ENCODE data around the gene SPATA3. TPM values are rescaled to one million over a fixed set of nuclear protein-coding genes. Genes with fewer than 3 reads are reported as not detected.

SPATA3 gene
- total RNA-seq, 2 experiments from 2014 or later, result not detected

DNA sequence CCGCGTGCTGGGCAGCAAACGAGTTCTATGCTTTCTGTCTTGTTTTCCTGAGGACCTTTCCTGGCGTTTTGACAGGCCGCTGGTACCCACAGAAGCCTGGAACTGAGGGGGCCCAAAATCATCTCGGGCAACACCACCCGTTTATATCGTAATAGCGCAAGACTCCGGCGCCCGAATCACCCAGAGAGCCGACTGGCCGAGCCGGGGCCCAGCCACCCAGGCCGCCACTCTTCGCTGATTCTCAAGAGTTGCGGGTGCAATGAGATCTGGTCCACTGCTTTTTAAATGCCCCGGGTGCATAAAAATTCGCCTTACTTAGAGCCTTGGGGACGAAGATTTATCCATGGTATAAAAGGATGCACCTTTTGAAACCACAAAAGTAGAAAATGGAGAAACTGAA is 6.2 kb upstream of the SPATA3 start:
- Histone ChIP-seq H3K9me3 (ENCODE audit: control insufficient read depth in 1 of 2, insufficient read depth in 1 of 2, low read length in 2 of 2) (no peaks in the 10 kb centered on the region), H3K27me3 (ENCODE audit: control insufficient read depth in 1 of 2, insufficient read depth in 2 of 2, low read length in 2 of 2) (peaks cover 8 to 10% of the 10 kb centered on the region in 2 experiments), H3K4me3 (ENCODE audit: low read length) (no peak overlapping the region), H3K27ac (ENCODE audit: low read depth in 1 of 2, low read length in 2 of 2) (no peak overlapping the region), H3K4me1 (ENCODE audit: insufficient read depth, low read length) (peaks cover 22% of the 10 kb centered on the region), H3K36me3 (ENCODE audit: insufficient read depth, low read length) (no peaks in the 10 kb centered on the region)
- TF ChIP-seq, protein P1, sequence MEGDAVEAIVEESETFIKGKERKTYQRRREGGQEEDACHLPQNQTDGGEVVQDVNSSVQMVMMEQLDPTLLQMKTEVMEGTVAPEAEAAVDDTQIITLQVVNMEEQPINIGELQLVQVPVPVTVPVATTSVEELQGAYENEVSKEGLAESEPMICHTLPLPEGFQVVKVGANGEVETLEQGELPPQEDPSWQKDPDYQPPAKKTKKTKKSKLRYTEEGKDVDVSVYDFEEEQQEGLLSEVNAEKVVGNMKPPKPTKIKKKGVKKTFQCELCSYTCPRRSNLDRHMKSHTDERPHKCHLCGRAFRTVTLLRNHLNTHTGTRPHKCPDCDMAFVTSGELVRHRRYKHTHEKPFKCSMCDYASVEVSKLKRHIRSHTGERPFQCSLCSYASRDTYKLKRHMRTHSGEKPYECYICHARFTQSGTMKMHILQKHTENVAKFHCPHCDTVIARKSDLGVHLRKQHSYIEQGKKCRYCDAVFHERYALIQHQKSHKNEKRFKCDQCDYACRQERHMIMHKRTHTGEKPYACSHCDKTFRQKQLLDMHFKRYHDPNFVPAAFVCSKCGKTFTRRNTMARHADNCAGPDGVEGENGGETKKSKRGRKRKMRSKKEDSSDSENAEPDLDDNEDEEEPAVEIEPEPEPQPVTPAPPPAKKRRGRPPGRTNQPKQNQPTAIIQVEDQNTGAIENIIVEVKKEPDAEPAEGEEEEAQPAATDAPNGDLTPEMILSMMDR (IDR thresholded peaks at IDR 0.05), result no peak
- Mint-ChIP-seq H3K27ac (no peak overlapping the region), H3K36me3 (ENCODE audit: low read depth) (no peaks in the 10 kb centered on the region), H3K9me3 (no peaks in the 10 kb centered on the region), H3K27me3 (peaks cover 38% of the 10 kb centered on the region), H3K4me3 (no peak overlapping the region), H3K4me1 (ENCODE audit: low read depth) (peaks cover 16% of the 10 kb centered on the region)
- ChIA-PET CTCF (interaction anchor here (1.6 kb wide), 1 partner anchor 165 kb away, joined by 4 read pairs; no protein-coding TSS in a partner anchor), POLR2A (no interaction called here)
- ATAC-seq (ENCODE audit: poor library complexity) (no peak), DNase-seq (no peak)
- intact Hi-C loops (cut with DNase I, micrococcal nuclease), result no loop called here

- ChIA-PET POLR2A (no interaction called here), CTCF (no interaction called here)
- Histone ChIP-seq H3K4me3 (ENCODE audit: low read length) (no peak overlapping the region), H3K36me3 (ENCODE audit: insufficient read depth, low read length) (no peaks in the 10 kb centered on the region), H3K4me1 (ENCODE audit: insufficient read depth, low read length) (peaks cover 16% of the 10 kb centered on the region), H3K27ac (ENCODE audit: low read depth in 1 of 2, low read length in 2 of 2) (no peak overlapping the region), H3K27me3 (ENCODE audit: control insufficient read depth in 1 of 2, insufficient read depth in 2 of 2, low read length in 2 of 2) (peaks cover 8 to 10% of the 10 kb centered on the region in 2 experiments), H3K9me3 (ENCODE audit: control insufficient read depth in 1 of 2, insufficient read depth in 1 of 2, low read length in 2 of 2) (no peaks in the 10 kb centered on the region)
- intact Hi-C loops (cut with DNase I, micrococcal nuclease), result no loop called here
- no peak overlapping the region for H3K27ac Mint-ChIP-seq
- peaks cover 10% of the 10 kb centered on the region for H3K4me1 Mint-ChIP-seq (ENCODE audit: low read depth)
- H3K4me3 Mint-ChIP-seq, result no peak overlapping the region
- no peaks in the 10 kb centered on the region for H3K9me3 Mint-ChIP-seq
- no peak for DNase-seq
- TF ChIP-seq, protein P1 (IDR thresholded peaks at IDR 0.05), result no peak
- no peak for ATAC-seq (ENCODE audit: poor library complexity)
- no peaks in the 10 kb centered on the region for H3K36me3 Mint-ChIP-seq (ENCODE audit: low read depth)
- H3K27me3 Mint-ChIP-seq, result peaks cover 42% of the 10 kb centered on the region
These were observed 5.6 kb upstream of the SPATA3 start for GRCh38 chr2:230990131-230990898.

DNA sequence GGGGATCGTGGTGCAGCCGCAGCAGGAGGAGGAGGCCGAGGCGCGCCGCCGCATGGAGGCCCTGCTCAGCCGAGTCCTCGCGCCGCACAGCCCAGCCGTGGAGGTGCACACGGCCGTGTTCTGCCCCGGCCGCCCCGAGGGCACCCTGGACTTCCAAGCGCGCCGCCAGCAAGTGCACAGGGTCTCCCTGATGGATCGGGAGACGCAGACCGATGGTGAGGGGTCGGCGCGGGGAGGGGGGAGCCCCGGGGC is 5.1 kb upstream of the SPATA3 start:
- ChIA-PET CTCF (no interaction called here), POLR2A (no interaction called here)
- intact Hi-C loops (cut with DNase I, micrococcal nuclease), result no loop called here
- no peak for DNase-seq
- Mint-ChIP-seq H3K36me3 (ENCODE audit: low read depth) (no peaks in the 10 kb centered on the region), H3K4me1 (ENCODE audit: low read depth) (peaks cover 9% of the 10 kb centered on the region), H3K9me3 (no peaks in the 10 kb centered on the region), H3K27ac (no peak overlapping the region), H3K27me3 (peaks cover 44% of the 10 kb centered on the region), H3K4me3 (no peak overlapping the region)
- no peak overlapping the region for H3K4me3 ChIP-seq (ENCODE audit: low read length)
- no peaks in the 10 kb centered on the region for H3K36me3 ChIP-seq (ENCODE audit: insufficient read depth, low read length)
- peaks cover 0 to 3% of the 10 kb centered on the region in 2 experiments for H3K9me3 ChIP-seq (ENCODE audit: control insufficient read depth in 1 of 2, insufficient read depth in 1 of 2, low read length in 2 of 2)
- no peak overlapping the region for H3K27ac ChIP-seq (ENCODE audit: low read depth in 1 of 2, low read length in 2 of 2)
- TF ChIP-seq, protein P1 (IDR thresholded peaks at IDR 0.05), result no peak
- ATAC-seq (ENCODE audit: poor library complexity), result no peak
- H3K4me1 ChIP-seq (ENCODE audit: insufficient read depth, low read length), result peaks cover 12% of the 10 kb centered on the region
- peaks cover 8 to 10% of the 10 kb centered on the region in 2 experiments for H3K27me3 ChIP-seq (ENCODE audit: control insufficient read depth in 1 of 2, insufficient read depth in 2 of 2, low read length in 2 of 2)
